ENCODE data around the gene SLF2.

The SLF2 gene

DNA sequence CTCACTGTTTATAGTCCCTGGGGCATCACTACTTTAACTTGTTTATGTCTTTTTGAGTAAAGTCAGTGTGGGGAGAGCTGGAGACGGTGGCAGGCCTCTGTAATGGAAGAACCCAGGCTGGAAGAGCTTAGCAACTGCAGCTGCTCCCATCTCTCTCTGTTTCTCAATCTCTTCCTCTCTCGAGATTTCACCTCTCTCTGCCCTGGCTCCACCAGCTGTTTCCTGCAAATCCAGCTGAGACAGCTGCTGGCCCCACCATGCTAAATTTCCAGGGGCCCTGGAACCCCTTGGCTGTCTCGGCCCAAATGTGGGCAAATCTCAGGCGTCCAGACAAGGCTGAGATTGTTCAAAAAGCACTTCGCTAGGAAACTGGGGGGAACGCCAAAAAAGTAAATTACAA lies 25.8 kb upstream of the SLF2 start:
- DNase-seq (ENCODE audit: low read depth, low spot score), result no peak
- TF ChIP-seq YY1 (IDR thresholded peaks at IDR 0.05; ENCODE audit: insufficient read depth, insufficient read length) (no peak), SUZ12 (IDR thresholded peaks at IDR 0.05; ENCODE audit: extremely low read depth, insufficient read depth, insufficient read length) (no peak), ZNF274 (IDR thresholded peaks at IDR 0.05; ENCODE audit: low read depth, low read length) (no peak)

DNA sequence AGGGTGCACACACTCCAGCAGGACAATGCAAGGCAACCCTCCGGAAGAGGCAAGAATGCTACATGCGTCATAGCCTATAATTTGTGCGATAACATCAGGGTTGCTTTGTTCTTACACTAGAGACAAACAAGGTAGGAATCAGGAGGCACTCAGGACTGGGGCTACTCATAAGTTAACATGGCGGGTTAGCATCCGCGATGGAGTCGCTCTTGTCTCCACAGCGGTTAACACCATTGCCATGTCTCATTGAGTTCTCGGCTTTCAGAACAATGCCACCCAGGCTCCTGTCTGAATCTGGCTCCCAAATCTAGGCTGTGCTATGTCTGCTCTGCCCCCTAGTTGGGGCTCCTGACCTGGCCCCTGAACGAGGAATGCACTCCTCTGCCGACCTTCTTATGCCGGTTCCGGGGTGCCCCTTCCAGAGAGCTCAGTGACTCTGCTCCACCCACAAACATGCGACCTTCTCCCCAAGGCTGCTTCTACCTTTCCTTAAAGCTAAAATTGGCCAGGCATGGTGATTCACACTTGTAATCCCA lies 24.9 kb upstream of the SLF2 start:
- DNase-seq (ENCODE audit: low read depth, low spot score), result no peak
- Histone ChIP-seq H3K27me3 (ENCODE audit: insufficient read depth, insufficient read length) (no peaks in the 10 kb centered on the region), H3K4me3 (ENCODE audit: insufficient read length, low read depth) (no peak overlapping the region), H3K9me3 (ENCODE audit: insufficient read depth, low read length) (no peaks in the 10 kb centered on the region), H3K9ac (ENCODE audit: insufficient read length, low read depth) (no peak overlapping the region), H3K4me1 (ENCODE audit: insufficient read depth, insufficient read length) (peaks cover 3% of the 10 kb centered on the region), H3K36me3 (ENCODE audit: insufficient read depth, insufficient read length, low read length) (no peaks in the 10 kb centered on the region)
- TF ChIP-seq YY1 (IDR thresholded peaks at IDR 0.05; ENCODE audit: insufficient read depth, insufficient read length), result no peak
- TF ChIP-seq SUZ12 (IDR thresholded peaks at IDR 0.05; ENCODE audit: extremely low read depth, insufficient read depth, insufficient read length), result no peak
- TF ChIP-seq ZNF274 (IDR thresholded peaks at IDR 0.05; ENCODE audit: low read depth, low read length), result no peak

More for the DNA sequence above, 25.8 kb upstream of the SLF2 start:
- Histone ChIP-seq H3K4me1 (ENCODE audit: insufficient read depth, insufficient read length) (peaks cover 3% of the 10 kb centered on the region), H3K9me3 (ENCODE audit: insufficient read depth, low read length) (no peaks in the 10 kb centered on the region), H3K36me3 (ENCODE audit: insufficient read depth, insufficient read length, low read length) (no peaks in the 10 kb centered on the region), H3K9ac (ENCODE audit: insufficient read length, low read depth) (no peak overlapping the region), H3K27me3 (ENCODE audit: insufficient read depth, insufficient read length) (no peaks in the 10 kb centered on the region), H3K4me3 (ENCODE audit: insufficient read length, low read depth) (no peak overlapping the region)

DNA sequence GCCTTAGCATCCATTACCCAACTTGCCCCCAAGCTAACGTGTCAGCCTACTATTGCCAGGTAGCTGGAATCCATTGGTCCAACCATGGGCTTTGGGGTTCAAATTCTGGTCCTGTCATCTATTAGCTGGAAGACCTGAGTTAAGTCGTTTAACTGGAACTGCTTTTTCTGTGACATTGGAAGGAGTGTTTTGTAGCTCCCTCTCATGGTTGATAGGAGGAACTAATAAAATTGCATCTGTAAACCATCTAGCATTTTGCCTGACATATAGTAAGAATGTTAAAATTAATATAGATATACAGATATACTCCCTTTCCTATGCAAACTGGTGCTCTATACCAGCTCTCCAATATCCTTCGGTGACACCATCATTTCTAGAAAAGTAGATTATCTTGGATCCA lies 23.8 kb upstream of the SLF2 start:
- DNase-seq (ENCODE audit: low read depth, low spot score), result no peak

DNA sequence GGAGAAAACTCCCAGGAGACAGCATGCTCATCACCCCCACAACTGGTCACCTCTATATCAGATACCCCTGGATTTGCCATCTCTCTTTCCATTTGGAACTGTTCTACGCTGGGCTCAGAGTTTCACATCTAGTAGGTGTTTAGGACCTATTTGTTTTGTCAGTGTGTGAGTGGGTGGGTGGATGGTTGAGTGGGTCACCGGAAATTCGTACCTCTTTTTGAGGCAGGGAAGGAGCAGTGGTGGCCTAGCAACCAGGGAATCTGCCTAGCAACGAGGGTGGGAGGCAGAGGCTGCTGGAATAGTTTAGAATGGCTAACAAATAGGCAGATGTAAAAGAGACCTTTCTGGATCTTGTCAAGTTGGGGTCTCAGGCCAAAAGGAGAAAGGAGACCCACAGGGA lies 23.2 kb upstream of the SLF2 start:
- Histone ChIP-seq H3K4me1 (ENCODE audit: insufficient read depth, insufficient read length) (peaks cover 3% of the 10 kb centered on the region), H3K36me3 (ENCODE audit: insufficient read depth, insufficient read length, low read length) (no peaks in the 10 kb centered on the region), H3K27me3 (ENCODE audit: insufficient read depth, insufficient read length) (no peaks in the 10 kb centered on the region), H3K4me3 (ENCODE audit: insufficient read length, low read depth) (no peak overlapping the region), H3K9me3 (ENCODE audit: insufficient read depth, low read length) (no peaks in the 10 kb centered on the region), H3K9ac (ENCODE audit: insufficient read length, low read depth) (no peak overlapping the region)
- no peak for DNase-seq (ENCODE audit: low read depth, low spot score)
- TF ChIP-seq YY1 (IDR thresholded peaks at IDR 0.05; ENCODE audit: insufficient read depth, insufficient read length), result no peak
- TF ChIP-seq SUZ12 (IDR thresholded peaks at IDR 0.05; ENCODE audit: extremely low read depth, insufficient read depth, insufficient read length), result no peak
- no peak for TF ChIP-seq ZNF274 (IDR thresholded peaks at IDR 0.05; ENCODE audit: low read depth, low read length)

More for the DNA sequence above, 23.8 kb upstream of the SLF2 start:
- Histone ChIP-seq H3K9ac (ENCODE audit: insufficient read length, low read depth) (no peak overlapping the region), H3K4me3 (ENCODE audit: insufficient read length, low read depth) (no peak overlapping the region), H3K4me1 (ENCODE audit: insufficient read depth, insufficient read length) (peaks cover 3% of the 10 kb centered on the region), H3K9me3 (ENCODE audit: insufficient read depth, low read length) (no peaks in the 10 kb centered on the region), H3K36me3 (ENCODE audit: insufficient read depth, insufficient read length, low read length) (no peaks in the 10 kb centered on the region), H3K27me3 (ENCODE audit: insufficient read depth, insufficient read length) (no peaks in the 10 kb centered on the region)
- TF ChIP-seq SUZ12 (IDR thresholded peaks at IDR 0.05; ENCODE audit: extremely low read depth, insufficient read depth, insufficient read length), result no peak
- TF ChIP-seq ZNF274 (IDR thresholded peaks at IDR 0.05; ENCODE audit: low read depth, low read length), result no peak
- TF ChIP-seq YY1 (IDR thresholded peaks at IDR 0.05; ENCODE audit: insufficient read depth, insufficient read length), result no peak

DNA sequence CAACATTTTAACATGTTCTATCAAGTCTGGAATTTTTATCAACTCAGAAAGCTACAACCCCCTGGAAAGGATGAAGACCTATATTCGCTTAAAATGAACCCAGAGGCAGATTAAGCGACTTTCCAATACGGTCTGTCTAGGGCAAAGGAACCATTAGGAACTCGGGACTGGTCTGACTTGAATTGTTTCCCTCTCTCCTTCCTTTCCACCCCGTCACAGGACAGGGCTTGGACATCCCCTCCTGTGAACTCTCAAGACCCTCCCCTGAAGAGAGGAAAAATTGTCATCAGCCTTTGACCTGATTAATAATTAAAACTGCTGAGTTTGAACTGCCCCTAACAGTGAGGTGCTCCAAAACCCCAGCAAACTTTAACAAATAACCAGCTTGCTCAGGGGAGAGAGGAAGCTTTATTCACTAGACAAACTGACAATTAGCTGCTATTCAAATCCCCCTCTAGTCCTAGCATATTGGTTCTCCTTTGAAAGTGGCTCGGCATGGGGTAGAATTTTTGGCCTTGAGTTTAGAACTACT lies 22.6 kb upstream of the SLF2 start:
- no peaks in the 10 kb centered on the region for H3K36me3 ChIP-seq (ENCODE audit: insufficient read depth, insufficient read length, low read length)
- no peak overlapping the region for H3K9ac ChIP-seq (ENCODE audit: insufficient read length, low read depth)
- no peaks in the 10 kb centered on the region for H3K27me3 ChIP-seq (ENCODE audit: insufficient read depth, insufficient read length)
- TF ChIP-seq YY1 (IDR thresholded peaks at IDR 0.05; ENCODE audit: insufficient read depth, insufficient read length) (no peak), SUZ12 (IDR thresholded peaks at IDR 0.05; ENCODE audit: extremely low read depth, insufficient read depth, insufficient read length) (no peak), ZNF274 (IDR thresholded peaks at IDR 0.05; ENCODE audit: low read depth, low read length) (no peak)
- H3K4me1 ChIP-seq (ENCODE audit: insufficient read depth, insufficient read length), result peaks cover 3% of the 10 kb centered on the region
- no peaks in the 10 kb centered on the region for H3K9me3 ChIP-seq (ENCODE audit: insufficient read depth, low read length)
- H3K4me3 ChIP-seq (ENCODE audit: insufficient read length, low read depth), result no peak overlapping the region
- no peak for DNase-seq (ENCODE audit: low read depth, low spot score)

DNA sequence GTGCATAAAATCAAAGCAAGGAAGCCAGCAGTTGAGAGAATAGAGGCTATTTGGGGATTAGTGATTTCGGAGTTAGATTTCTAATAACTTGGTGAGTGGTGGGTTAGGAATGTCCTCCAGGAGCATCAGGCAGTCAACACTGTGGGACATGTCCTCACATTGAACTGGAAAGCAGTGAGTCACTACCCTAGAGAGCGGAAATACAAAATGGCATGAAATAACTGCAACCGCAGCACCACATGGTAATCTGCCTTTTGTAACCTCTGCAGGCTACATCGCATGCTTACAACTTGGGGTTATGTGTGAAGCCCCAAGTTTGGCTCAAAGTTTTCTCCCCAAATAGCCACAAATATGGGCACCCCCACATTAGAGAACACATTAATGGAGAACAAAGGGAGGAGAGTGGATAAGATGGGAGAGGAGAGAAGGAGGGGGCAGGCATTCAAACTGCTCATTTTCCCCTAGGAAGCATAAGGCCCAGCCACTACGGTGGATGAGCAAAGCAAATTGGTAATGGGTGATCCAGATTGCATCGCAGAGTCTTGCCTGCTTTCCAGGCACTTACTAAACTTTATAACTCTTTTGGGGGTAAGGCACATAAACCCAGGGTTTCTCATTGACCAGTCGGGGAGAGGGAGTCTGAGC lies 22.0 kb upstream of the SLF2 start:
- no peaks in the 10 kb centered on the region for H3K27me3 ChIP-seq (ENCODE audit: insufficient read depth, insufficient read length)
- H3K36me3 ChIP-seq (ENCODE audit: insufficient read depth, insufficient read length, low read length), result no peaks in the 10 kb centered on the region
- DNase-seq (ENCODE audit: low read depth, low spot score), result no peak
- H3K9ac ChIP-seq (ENCODE audit: insufficient read length, low read depth), result no peak overlapping the region
- TF ChIP-seq YY1 (IDR thresholded peaks at IDR 0.05; ENCODE audit: insufficient read depth, insufficient read length), result no peak
- TF ChIP-seq SUZ12 (IDR thresholded peaks at IDR 0.05; ENCODE audit: extremely low read depth, insufficient read depth, insufficient read length), result no peak
- no peak for TF ChIP-seq ZNF274 (IDR thresholded peaks at IDR 0.05; ENCODE audit: low read depth, low read length)
- H3K4me1 ChIP-seq (ENCODE audit: insufficient read depth, insufficient read length), result peaks cover 3% of the 10 kb centered on the region
- no peak overlapping the region for H3K4me3 ChIP-seq (ENCODE audit: insufficient read length, low read depth)
- no peaks in the 10 kb centered on the region for H3K9me3 ChIP-seq (ENCODE audit: insufficient read depth, low read length)

DNA sequence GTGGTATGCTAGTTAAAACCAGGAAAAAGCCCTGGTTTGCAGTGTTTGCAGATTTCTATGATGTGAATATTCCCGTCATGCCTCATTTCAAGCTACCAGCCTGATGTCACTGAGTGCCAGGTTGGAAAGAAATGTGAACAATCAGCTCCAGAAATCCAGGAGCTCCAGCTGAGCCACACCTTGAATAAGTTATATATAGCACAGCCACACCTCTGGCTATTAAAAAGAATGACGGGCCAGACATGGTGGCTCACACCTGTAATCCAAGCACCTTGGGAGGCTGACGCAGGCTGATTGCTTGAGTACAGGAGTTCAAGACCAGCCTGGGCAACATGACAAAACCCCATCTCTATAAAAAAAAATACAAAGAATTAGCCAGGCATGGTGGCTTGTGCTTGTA lies 18.7 kb upstream of the SLF2 start:
- H3K9me3 ChIP-seq (ENCODE audit: insufficient read depth, low read length), result no peaks in the 10 kb centered on the region
- no peaks in the 10 kb centered on the region for H3K36me3 ChIP-seq (ENCODE audit: insufficient read depth, insufficient read length, low read length)
- DNase-seq (ENCODE audit: low read depth, low spot score), result no peak
- TF ChIP-seq SUZ12 (IDR thresholded peaks at IDR 0.05; ENCODE audit: extremely low read depth, insufficient read depth, insufficient read length), result no peak
- H3K4me3 ChIP-seq (ENCODE audit: insufficient read length, low read depth), result no peak overlapping the region
- peaks cover 3% of the 10 kb centered on the region for H3K4me1 ChIP-seq (ENCODE audit: insufficient read depth, insufficient read length)
- no peaks in the 10 kb centered on the region for H3K27me3 ChIP-seq (ENCODE audit: insufficient read depth, insufficient read length)
- H3K9ac ChIP-seq (ENCODE audit: insufficient read length, low read depth), result no peak overlapping the region
